KMS-11 (cell line): ENCODE measurements around the gene SLX9.

ENCODE experiments used
- H2AFZ ChIP-seq: fragments of 200-600 bp; sonication (generic); 2 replicates; pipeline ENCODE4 v1.6.1; 2016; ENCODE audit warnings: antibody characterized with exemption, mixed run types, low read depth
- H3K27ac ChIP-seq: fragments of 200-600 bp; sonication (generic); 2 replicates; pipeline ENCODE4 v1.6.1; 2016; ENCODE audit warnings: mild to moderate bottlenecking, mixed run types
- H3K27me3 ChIP-seq: fragments of 200-600 bp; sonication (generic); 2 replicates; pipeline ENCODE4 v1.6.1; 2017; ENCODE audit warnings: mild to moderate bottlenecking, low read depth, mixed run types, moderate library complexity; ENCODE audit not compliant: insufficient read depth
- H3K36me3 ChIP-seq: fragments of 200-600 bp; sonication (generic); 2 replicates; pipeline ENCODE4 v1.6.1; 2017; ENCODE audit warnings: mild to moderate bottlenecking, mixed run types; ENCODE audit not compliant: insufficient read depth
- H3K4me1 ChIP-seq: fragments of 200-600 bp; sonication (generic); 2 replicates; pipeline ENCODE4 v1.6.1; 2016; ENCODE audit warnings: mild to moderate bottlenecking, low read depth, mixed run types; ENCODE audit not compliant: poor library complexity, severe bottlenecking
- H3K4me2 ChIP-seq: fragments of 200-600 bp; sonication (generic); 2 replicates; pipeline ENCODE4 v1.7.0; 2016; ENCODE audit warnings: mild to moderate bottlenecking, mixed run types
- H3K4me3 ChIP-seq: fragments of 200-600 bp; sonication (generic); IDR thresholded peaks from 2 replicates; pipeline ENCODE4 v1.6.1; 2017; ENCODE audit warnings: low read depth, low read length, mixed read lengths; ENCODE audit not compliant: insufficient read depth
- H3K79me2 ChIP-seq: fragments of 200-600 bp; sonication (generic); 2 replicates; pipeline ENCODE4 v1.6.1; 2016; ENCODE audit warnings: low read depth, mixed run types; ENCODE audit not compliant: insufficient read depth
- H3K9ac ChIP-seq: fragments of 200-600 bp; sonication (generic); 2 replicates; pipeline ENCODE4 v1.6.1; 2016; ENCODE audit warnings: mild to moderate bottlenecking, mixed run types
- H4K20me1 ChIP-seq: fragments of 200-600 bp; sonication (generic); 2 replicates; pipeline ENCODE4 v1.6.1; 2016; ENCODE audit warnings: mild to moderate bottlenecking, mixed run types; ENCODE audit not compliant: insufficient read depth
- TF ChIP-seq, protein P1 (sequence below): fragments of 200-600 bp; sonication (generic); conservative IDR thresholded peaks from 2 replicates; pipeline ENCODE4 v1.6.1; 2017; ENCODE audit warnings: low read depth, mild to moderate bottlenecking, antibody characterized with exemption, low read length, moderate library complexity, mixed read lengths

SLX9 gene

DNA sequence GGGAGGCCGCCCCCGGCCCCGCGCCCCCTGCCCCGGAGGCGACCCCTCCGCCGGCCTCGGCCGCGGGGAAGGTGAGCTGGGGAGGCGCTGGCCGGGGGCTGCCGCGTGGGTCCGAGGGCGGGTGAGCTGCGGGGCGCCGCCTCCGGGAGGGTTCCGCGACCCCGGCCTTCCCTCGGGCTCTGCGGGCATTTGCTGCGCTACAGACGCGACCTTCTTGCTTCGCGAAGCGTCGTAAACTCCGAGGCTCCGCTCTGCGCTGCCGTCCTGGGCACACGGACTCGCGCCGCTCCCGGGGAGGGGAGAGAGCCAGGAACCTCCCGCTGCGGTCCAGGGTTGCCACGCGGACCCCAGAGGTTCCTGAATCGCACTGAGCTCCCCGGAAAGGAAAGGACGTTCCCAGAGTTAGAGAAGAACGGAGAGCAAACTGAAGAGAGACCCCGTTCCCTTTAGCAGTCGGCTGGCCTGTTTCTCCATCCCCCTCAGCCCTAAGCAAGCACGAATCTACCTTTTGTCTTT is 345 bp downstream of the SLX9 start:
- Histone ChIP-seq H3K9ac (peak overlapping the region; percentile 76), H3K4me2 (peak overlapping the region; percentile 78), H3K4me1 (peaks cover 23% of the 10 kb centered on the region), H4K20me1 (peaks cover 12% of the 10 kb centered on the region; the same call in 1 of the 2 replicates), H3K4me3 (peak overlapping the region; percentile 17), H3K27me3 (peaks cover under 1% of the 10 kb centered on the region; the same call in 1 of the 2 replicates), H3K27ac (peak overlapping the region; percentile 34; the same call in 1 of the 2 replicates), H3K79me2 (peaks cover 51% of the 10 kb centered on the region), H2AFZ (peak overlapping the region; percentile 87), H3K36me3 (no peaks in the 10 kb centered on the region)
- TF ChIP-seq, protein P1, sequence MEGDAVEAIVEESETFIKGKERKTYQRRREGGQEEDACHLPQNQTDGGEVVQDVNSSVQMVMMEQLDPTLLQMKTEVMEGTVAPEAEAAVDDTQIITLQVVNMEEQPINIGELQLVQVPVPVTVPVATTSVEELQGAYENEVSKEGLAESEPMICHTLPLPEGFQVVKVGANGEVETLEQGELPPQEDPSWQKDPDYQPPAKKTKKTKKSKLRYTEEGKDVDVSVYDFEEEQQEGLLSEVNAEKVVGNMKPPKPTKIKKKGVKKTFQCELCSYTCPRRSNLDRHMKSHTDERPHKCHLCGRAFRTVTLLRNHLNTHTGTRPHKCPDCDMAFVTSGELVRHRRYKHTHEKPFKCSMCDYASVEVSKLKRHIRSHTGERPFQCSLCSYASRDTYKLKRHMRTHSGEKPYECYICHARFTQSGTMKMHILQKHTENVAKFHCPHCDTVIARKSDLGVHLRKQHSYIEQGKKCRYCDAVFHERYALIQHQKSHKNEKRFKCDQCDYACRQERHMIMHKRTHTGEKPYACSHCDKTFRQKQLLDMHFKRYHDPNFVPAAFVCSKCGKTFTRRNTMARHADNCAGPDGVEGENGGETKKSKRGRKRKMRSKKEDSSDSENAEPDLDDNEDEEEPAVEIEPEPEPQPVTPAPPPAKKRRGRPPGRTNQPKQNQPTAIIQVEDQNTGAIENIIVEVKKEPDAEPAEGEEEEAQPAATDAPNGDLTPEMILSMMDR: no peak

DNA sequence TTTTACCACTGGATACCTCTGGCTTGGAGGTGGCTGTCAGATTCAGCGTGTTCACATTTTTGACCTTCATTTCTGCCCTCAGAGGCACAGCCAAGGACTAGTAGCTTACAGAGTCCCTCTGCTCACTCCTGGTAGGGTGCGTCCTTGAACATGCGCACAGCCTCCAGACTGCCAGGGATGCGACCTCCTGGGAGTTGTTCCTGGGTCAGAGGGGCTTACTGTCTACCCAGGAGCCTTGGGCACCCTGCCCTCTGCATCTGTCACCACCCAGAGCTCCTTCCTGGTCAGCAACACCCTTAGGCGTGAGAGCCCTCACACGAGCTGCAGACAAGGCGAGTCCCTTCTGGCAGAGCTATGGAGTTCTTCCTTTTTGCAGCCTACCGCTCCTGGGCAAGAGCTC is 1.7 kb downstream of the SLX9 start:
- Histone ChIP-seq H3K4me2 (peak overlapping the region; percentile 78), H3K36me3 (no peaks in the 10 kb centered on the region), H3K27me3 (no peaks in the 10 kb centered on the region), H4K20me1 (peaks cover 12% of the 10 kb centered on the region; the same call in 1 of the 2 replicates), H3K4me1 (peaks cover 23% of the 10 kb centered on the region), H3K4me3 (no peak overlapping the region), H2AFZ (no peak overlapping the region), H3K79me2 (peaks cover 64% of the 10 kb centered on the region), H3K9ac (no peak overlapping the region; the same call in 1 of the 2 replicates), H3K27ac (no peak overlapping the region)
- TF ChIP-seq, protein P1: no peak

DNA sequence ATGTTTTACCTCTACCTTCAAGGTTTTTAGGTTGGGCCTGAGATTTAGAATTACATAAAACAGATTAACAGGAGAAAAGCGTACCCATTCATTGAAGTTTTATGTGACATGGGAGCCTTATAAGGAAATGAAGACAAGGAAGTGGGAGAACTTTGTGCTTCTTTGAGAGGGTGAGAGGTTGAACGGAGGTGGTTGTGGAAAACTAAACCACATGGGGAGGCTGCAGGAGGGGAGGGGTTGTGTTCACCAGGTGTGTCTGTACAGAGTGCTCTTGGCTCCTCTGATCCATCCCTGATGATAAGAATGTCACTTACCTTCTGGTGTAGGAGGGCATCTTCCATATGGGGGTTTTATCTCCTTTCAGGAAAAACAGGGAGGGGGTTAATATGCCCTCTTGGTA is 2.7 kb downstream of the SLX9 start:
- TF ChIP-seq, protein P1: no peak
- Histone ChIP-seq H4K20me1 (peaks cover 15% of the 10 kb centered on the region; the same call in 1 of the 2 replicates), H3K36me3 (no peaks in the 10 kb centered on the region), H3K79me2 (peaks cover 74% of the 10 kb centered on the region), H3K9ac (no peak overlapping the region), H3K27ac (no peak overlapping the region), H3K4me3 (no peak overlapping the region), H3K4me2 (no peak overlapping the region), H2AFZ (no peak overlapping the region), H3K4me1 (peaks cover 23% of the 10 kb centered on the region), H3K27me3 (no peaks in the 10 kb centered on the region)

DNA sequence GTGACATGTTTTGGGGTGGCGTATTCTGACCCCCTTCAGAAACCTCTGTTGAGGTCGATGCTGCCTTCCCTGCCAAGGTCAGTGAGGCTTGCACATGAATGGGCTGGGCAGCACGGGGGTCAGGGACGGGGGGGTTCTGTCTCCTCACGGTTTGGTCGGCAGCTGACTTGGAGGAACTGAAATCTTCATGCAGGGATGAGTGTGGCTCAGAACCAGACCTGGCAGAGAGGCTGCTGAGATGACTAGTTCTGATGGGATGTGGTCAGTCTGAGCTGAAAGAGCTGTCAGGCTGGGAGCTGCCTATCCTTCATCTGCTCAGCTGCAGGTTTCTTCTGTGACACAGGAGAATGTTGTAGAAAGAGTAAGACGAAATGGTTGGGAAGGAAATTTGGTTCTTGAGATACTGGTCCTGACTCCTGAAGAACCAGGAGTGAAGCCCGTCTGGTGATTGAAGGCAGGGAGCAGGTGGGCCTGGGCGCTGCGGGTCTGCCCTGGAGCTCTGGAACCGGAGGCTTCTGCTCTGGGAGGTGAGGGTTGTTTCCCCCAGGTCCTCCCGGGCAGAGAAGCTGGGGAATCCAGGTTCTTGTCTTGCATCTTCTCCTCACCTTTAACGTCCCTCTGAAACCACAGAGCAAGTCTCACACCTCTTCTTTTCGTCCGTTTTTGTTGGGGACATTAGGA is 3.3 kb downstream of the SLX9 start:
- Histone ChIP-seq H3K79me2 (peaks cover 79% of the 10 kb centered on the region), H3K27ac (no peak overlapping the region), H4K20me1 (peaks cover 15% of the 10 kb centered on the region; the same call in 1 of the 2 replicates), H3K4me3 (no peak overlapping the region), H3K9ac (no peak overlapping the region), H3K27me3 (no peaks in the 10 kb centered on the region), H3K36me3 (no peaks in the 10 kb centered on the region), H3K4me2 (no peak overlapping the region), H2AFZ (no peak overlapping the region), H3K4me1 (peaks cover 23% of the 10 kb centered on the region)
- TF ChIP-seq, protein P1: no peak
